Activated T-cell treated with anti-CD3 and anti-CD28 coated beads, Interleukin-2, amount 50 U/mL, for 24 hours (primary cell): ENCODE measurements around the gene TRAP1.
"Not testable (repeated sequence)": the region's sequence is repeated elsewhere in the genome, so short reads cannot be mapped to it uniquely, and the experiment has no call there.

Source experiments
- DNase-seq: peaks from one replicate; pipeline ENCODE4 v3.0.0-alpha.2; 2020
- H3K27ac Mint-ChIP-seq: 2 replicates; pipeline ENCODE4 v1.8.0; 2020; ENCODE audit warnings: mild to moderate bottlenecking, mixed read lengths
- H3K27me3 Mint-ChIP-seq: 2 replicates; pipeline ENCODE4 v1.8.0; 2020; ENCODE audit warnings: mixed read lengths
- H3K36me3 Mint-ChIP-seq: 2 replicates; pipeline ENCODE4 v1.8.0; 2020; ENCODE audit warnings: low read depth, mixed read lengths
- H3K4me1 Mint-ChIP-seq: 2 replicates; pipeline ENCODE4 v1.8.0; 2020; ENCODE audit warnings: low read depth, mixed read lengths
- H3K4me3 Mint-ChIP-seq: 2 replicates; pipeline ENCODE4 v1.8.0; 2020; ENCODE audit warnings: mild to moderate bottlenecking, moderate library complexity, mixed read lengths
- H3K9me3 Mint-ChIP-seq: 2 replicates; pipeline ENCODE4 v1.8.0; 2020; ENCODE audit warnings: mixed read lengths

TRAP1 gene

GRCh38 chr16:3664187-3664896 is 53.0 kb downstream of the TRAP1 start:
- DNase-seq: no peak
- H3K4me3 Mint-ChIP-seq: no peak overlapping the region
- H3K4me1 Mint-ChIP-seq: peaks cover 16% of the 10 kb centered on the region
- H3K9me3 Mint-ChIP-seq: no peaks in the 10 kb centered on the region
- H3K27ac Mint-ChIP-seq: no peak overlapping the region
- peaks cover 93% of the 10 kb centered on the region for H3K36me3 Mint-ChIP-seq
- no peaks in the 10 kb centered on the region for H3K27me3 Mint-ChIP-seq

- DNase-seq: no peak
- Mint-ChIP-seq H3K4me1 (peaks cover 20% of the 10 kb centered on the region), H3K9me3 (no peaks in the 10 kb centered on the region), H3K27ac (no peak overlapping the region), H3K4me3 (no peak overlapping the region), H3K27me3 (no peaks in the 10 kb centered on the region), H3K36me3 (peaks cover 95% of the 10 kb centered on the region)
Measured at GRCh38 chr16:3662601-3663000, 54.7 kb downstream of the TRAP1 start.

- H3K4me3 Mint-ChIP-seq: no peak overlapping the region
- peaks cover 19% of the 10 kb centered on the region for H3K4me1 Mint-ChIP-seq
- H3K36me3 Mint-ChIP-seq: peaks cover 99% of the 10 kb centered on the region
- H3K27ac Mint-ChIP-seq: no peak overlapping the region
- H3K27me3 Mint-ChIP-seq: no peaks in the 10 kb centered on the region
- DNase-seq: no peak
- H3K9me3 Mint-ChIP-seq: no peaks in the 10 kb centered on the region
Measured at GRCh38 chr16:3661922-3662321, 55.4 kb downstream of the TRAP1 start.

GRCh38 chr16:3661311-3661710 is 56.0 kb downstream of the TRAP1 start:
- Mint-ChIP-seq H3K27me3 (no peaks in the 10 kb centered on the region), H3K4me3 (no peak overlapping the region), H3K36me3 (peaks cover 97% of the 10 kb centered on the region), H3K9me3 (no peaks in the 10 kb centered on the region), H3K4me1 (peaks cover 15% of the 10 kb centered on the region), H3K27ac (peak overlapping the region; percentile 63)
- no peak for DNase-seq

- Mint-ChIP-seq H3K4me3 (no peak overlapping the region), H3K9me3 (no peaks in the 10 kb centered on the region), H3K36me3 (peaks cover 96% of the 10 kb centered on the region), H3K27me3 (no peaks in the 10 kb centered on the region), H3K4me1 (peaks cover 7% of the 10 kb centered on the region), H3K27ac (peak overlapping the region; percentile 78)
- DNase-seq: no peak
Measured at GRCh38 chr16:3659251-3659650, 58.1 kb downstream of the TRAP1 start.

- H3K27me3 Mint-ChIP-seq: no peaks in the 10 kb centered on the region
- no peaks in the 10 kb centered on the region for H3K9me3 Mint-ChIP-seq
- DNase-seq: no peak
- peak overlapping the region; percentile 80 for H3K27ac Mint-ChIP-seq
- no peak overlapping the region for H3K4me3 Mint-ChIP-seq
- H3K4me1 Mint-ChIP-seq: peaks cover 7% of the 10 kb centered on the region
- peaks cover 93% of the 10 kb centered on the region for H3K36me3 Mint-ChIP-seq
Measured at GRCh38 chr16:3656491-3657468, 60.5 kb downstream of the TRAP1 start.

- H3K36me3 Mint-ChIP-seq: peaks cover 93% of the 10 kb centered on the region
Measured at GRCh38 chr16:3656160-3656490, 61.2 kb downstream of the TRAP1 start.

GRCh38 chr16:3655396-3656159 is 61.7 kb downstream of the TRAP1 start:
- peaks cover 7% of the 10 kb centered on the region for H3K4me1 Mint-ChIP-seq
- no peaks in the 10 kb centered on the region for H3K9me3 Mint-ChIP-seq
- H3K36me3 Mint-ChIP-seq: peaks cover 91% of the 10 kb centered on the region
- peak overlapping the region; percentile 33 for H3K27ac Mint-ChIP-seq
- no peaks in the 10 kb centered on the region for H3K27me3 Mint-ChIP-seq
- H3K4me3 Mint-ChIP-seq: no peak overlapping the region
- no peak for DNase-seq

More at GRCh38 chr16:3656160-3656490, 61.2 kb downstream of the TRAP1 start:
- DNase-seq, H3K4me3 Mint-ChIP-seq, H3K27me3 Mint-ChIP-seq, H3K4me1 Mint-ChIP-seq, H3K9me3 Mint-ChIP-seq, H3K27ac Mint-ChIP-seq: not testable (repeated sequence)

GRCh38 chr16:3655030-3655395 is 62.3 kb downstream of the TRAP1 start:
- H3K9me3 Mint-ChIP-seq: no peaks in the 10 kb centered on the region
- H3K27ac Mint-ChIP-seq: peak overlapping the region; percentile 33
- peaks cover 90% of the 10 kb centered on the region for H3K36me3 Mint-ChIP-seq

GRCh38 chr16:3654249-3654991 is 62.9 kb downstream of the TRAP1 start, which contains the start of gene DNASE1:
TSS of gene DNASE1 (plus strand) at chr16:3654691. CDS start at chr16:3655374, 683 bp downstream.
- peak; percentile 71 for DNase-seq
- peak within 1 kb of the TSS; percentile 33 for H3K27ac Mint-ChIP-seq
- no peaks in the 10 kb centered on the region for H3K27me3 Mint-ChIP-seq
- peaks cover 6% of the 10 kb centered on the region for H3K4me1 Mint-ChIP-seq
- H3K36me3 Mint-ChIP-seq: peaks cover 85% of the 10 kb centered on the region
- no peak within 1 kb of the TSS for H3K4me3 Mint-ChIP-seq
- H3K9me3 Mint-ChIP-seq: no peaks in the 10 kb centered on the region

More at GRCh38 chr16:3655030-3655395, 62.3 kb downstream of the TRAP1 start:
- no peak for DNase-seq
- H3K27me3 Mint-ChIP-seq: no peaks in the 10 kb centered on the region
- H3K4me1 Mint-ChIP-seq: peaks cover 7% of the 10 kb centered on the region
- no peak overlapping the region for H3K4me3 Mint-ChIP-seq

GRCh38 chr16:3652373-3653195 is 64.7 kb downstream of the TRAP1 start:
- no peaks in the 10 kb centered on the region for H3K9me3 Mint-ChIP-seq
- H3K27me3 Mint-ChIP-seq: no peaks in the 10 kb centered on the region
- H3K27ac Mint-ChIP-seq: peak overlapping the region; percentile 3
- H3K4me1 Mint-ChIP-seq: peaks cover 1% of the 10 kb centered on the region
- peaks cover 67% of the 10 kb centered on the region for H3K36me3 Mint-ChIP-seq
- no peak overlapping the region for H3K4me3 Mint-ChIP-seq
- no peak for DNase-seq

GRCh38 chr16:3651461-3652372 is 65.6 kb downstream of the TRAP1 start:
- no peak overlapping the region for H3K4me3 Mint-ChIP-seq
- H3K27ac Mint-ChIP-seq: peak overlapping the region; percentile 47
- H3K9me3 Mint-ChIP-seq: no peaks in the 10 kb centered on the region
- H3K27me3 Mint-ChIP-seq: no peaks in the 10 kb centered on the region
- no peaks in the 10 kb centered on the region for H3K4me1 Mint-ChIP-seq
- DNase-seq: no peak
- H3K36me3 Mint-ChIP-seq: peaks cover 58% of the 10 kb centered on the region
